Cardiac muscle cell (in vitro differentiated cells and primary cell): ENCODE results near the gene MORN4. TPM values are rescaled to one million over a fixed set of nuclear protein-coding genes. Genes with fewer than 3 reads are reported as not detected.

Source experiments
- DNase-seq, 2 donors: peaks; one replicate each; pipeline versions ENCODE4 v3.0.0 to v3.0.0-alpha.2; 2010 to 2017; ENCODE audit warnings: low read depth in 1 of 2, low spot score in 1 of 2
- H3K27ac ChIP-seq: fragments of 200-600 bp; sonication (generic); 2 replicates; pipeline ENCODE4 v1.5.1; 2016
- H3K27me3 ChIP-seq: fragments of 200-600 bp; sonication (generic); 2 replicates; pipeline ENCODE4 v1.6.0; 2016; ENCODE audit warnings: control low read depth
- H3K36me3 ChIP-seq: fragments of 200-600 bp; sonication (generic); 2 replicates; pipeline ENCODE4 v1.5.1; 2016; ENCODE audit warnings: control low read depth
- H3K4me1 ChIP-seq: fragments of 200-600 bp; sonication (generic); 2 replicates; pipeline ENCODE4 v1.8.1; 2017; ENCODE audit warnings: low read depth, mild to moderate bottlenecking, mixed run types
- H3K4me3 ChIP-seq: fragments of 200-600 bp; sonication (generic); 2 replicates; pipeline ENCODE4 v1.5.1; 2016; ENCODE audit warnings: mild to moderate bottlenecking
- H3K9me3 ChIP-seq: fragments of 200-600 bp; sonication (generic); 2 replicates; pipeline ENCODE4 v1.5.1; 2017; ENCODE audit warnings: low read depth, mild to moderate bottlenecking, control low read depth
- CTCF ChIP-seq: IDR thresholded peaks from 2 replicates; pipeline ENCODE4 v1.5.1; 2012; ENCODE audit warnings: low read depth, mild to moderate bottlenecking, low read length
- polyA plus RNA-seq: library from polyadenylated mRNA; unstranded; fragments of >200 nt; fragmentation: Nextera tagmentation; extraction: Ambion mirVana; gene quantifications from 2 replicates; pipeline ENCODE4 v1.2.1, GENCODE V29; 2016
- total RNA-seq: library from RNA; depleted of rRNA; stranded (reverse); fragments of >200 nt; gene quantifications from 2 replicates; pipeline ENCODE4 v1.2.3, GENCODE V29; 2016

The MORN4 gene
- total RNA-seq (16.8 and 18.7 TPM in 2 replicates), polyA plus RNA-seq (48.1 and 61.4 TPM in 2 replicates)

- H3K27ac ChIP-seq: peak within 1 kb of the TSS; percentile 83
- TF ChIP-seq CTCF: no peak
Observed at GRCh38 chr10:97632949-97633884, at the start of gene MORN4. TSS of gene MORN4 (minus strand) at chr10:97633500. CDS start at chr10:97619653, 13,847 bp downstream.

GRCh38 chr10:97682042-97682441 lies 48.7 kb upstream of the MORN4 start:
- no peak for DNase-seq
- H3K27ac ChIP-seq: peak overlapping the region; percentile 43

More at GRCh38 chr10:97632949-97633884, at the start of gene MORN4:
- H3K36me3 ChIP-seq: no peaks in the 10 kb centered on the region
- H3K9me3 ChIP-seq: no peaks in the 10 kb centered on the region
- H3K4me3 ChIP-seq: peak within 1 kb of the TSS; percentile 56
- no peaks in the 10 kb centered on the region for H3K4me1 ChIP-seq
- DNase-seq: peak; percentile 94 to 96
- H3K27me3 ChIP-seq: no peaks in the 10 kb centered on the region

GRCh38 chr10:97679594-97679993 lies 46.3 kb upstream of the MORN4 start:
- Histone ChIP-seq H3K36me3 (peaks cover 5% of the 10 kb centered on the region), H3K4me1 (peaks cover 5% of the 10 kb centered on the region), H3K9me3 (no peaks in the 10 kb centered on the region), H3K27ac (no peak overlapping the region), H3K27me3 (no peaks in the 10 kb centered on the region), H3K4me3 (no peak overlapping the region)
- DNase-seq: no peak
- TF ChIP-seq CTCF: no peak

More at GRCh38 chr10:97682042-97682441, 48.7 kb upstream of the MORN4 start:
- Histone ChIP-seq H3K36me3 (no peaks in the 10 kb centered on the region), H3K9me3 (no peaks in the 10 kb centered on the region), H3K27me3 (no peaks in the 10 kb centered on the region), H3K4me1 (peaks cover 5% of the 10 kb centered on the region), H3K4me3 (no peak overlapping the region)
- no peak for TF ChIP-seq CTCF

GRCh38 chr10:97676770-97677581 lies 43.7 kb upstream of the MORN4 start:
- TF ChIP-seq CTCF: peak; percentile 81
- peak; percentile 69 to 70 for DNase-seq
- Histone ChIP-seq H3K27ac (no peak overlapping the region), H3K9me3 (no peaks in the 10 kb centered on the region), H3K4me1 (peaks cover 2% of the 10 kb centered on the region), H3K27me3 (no peaks in the 10 kb centered on the region), H3K36me3 (peaks cover 15% of the 10 kb centered on the region), H3K4me3 (no peak overlapping the region)

GRCh38 chr10:97675222-97675621 lies 41.9 kb upstream of the MORN4 start:
- no peak for TF ChIP-seq CTCF
- H3K27me3 ChIP-seq: no peaks in the 10 kb centered on the region
- DNase-seq: no peak
- H3K27ac ChIP-seq: no peak overlapping the region
- H3K36me3 ChIP-seq: peaks cover 15% of the 10 kb centered on the region
- H3K4me3 ChIP-seq: no peak overlapping the region
- H3K4me1 ChIP-seq: no peaks in the 10 kb centered on the region
- no peaks in the 10 kb centered on the region for H3K9me3 ChIP-seq
